ENCODE data around the gene MRGPRG. TPM values are rescaled to one million over a fixed set of nuclear protein-coding genes. Genes with fewer than 3 reads are reported as not detected.

MRGPRG gene
- total RNA-seq, 1 donor from 2014 or later = not detected

DNA sequence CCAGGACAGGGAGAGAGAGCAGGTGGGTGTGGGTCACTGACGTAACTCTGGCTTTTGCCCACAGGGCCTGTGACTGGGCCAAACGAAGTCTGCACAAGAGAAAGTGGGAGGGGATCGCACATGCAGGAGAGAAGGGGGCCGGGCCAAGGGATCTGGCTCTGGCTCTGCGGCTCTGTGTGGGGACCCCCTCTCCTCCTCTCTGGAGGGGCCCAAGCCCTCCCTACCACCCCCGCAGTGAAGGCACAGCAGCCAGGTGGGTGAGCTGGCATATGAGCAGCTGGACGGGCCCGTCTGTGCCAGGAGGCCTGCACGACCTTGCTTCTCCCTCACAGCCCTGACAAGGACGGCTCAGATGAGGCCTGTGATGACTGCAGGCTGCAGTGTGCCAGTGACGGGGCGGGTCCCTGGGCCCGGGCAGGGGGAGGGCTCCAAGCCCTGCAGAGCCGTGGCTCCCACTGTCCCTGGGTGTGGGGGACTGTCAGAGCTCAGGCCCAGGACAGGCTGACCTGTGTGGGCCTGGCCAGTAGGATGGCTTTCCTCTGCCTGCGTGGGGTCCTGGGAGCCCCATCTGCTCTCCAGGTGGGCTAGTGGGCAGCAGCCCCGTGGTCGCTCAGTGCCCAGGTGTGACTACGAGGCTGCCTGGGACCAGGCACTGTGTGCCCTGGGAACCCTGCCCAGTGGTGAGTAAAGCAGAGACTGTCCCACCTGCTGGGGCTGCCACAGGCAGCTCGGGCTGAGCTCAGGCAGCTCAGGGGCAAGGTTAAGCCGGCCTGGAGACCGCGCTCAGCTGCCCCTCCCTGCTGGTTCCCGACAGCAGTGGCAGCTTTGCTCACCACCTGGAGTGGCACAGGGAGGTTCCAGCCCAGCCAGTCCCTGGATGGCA is 22.2 kb downstream of the MRGPRG start:
- no peaks in the 10 kb centered on the region for H3K9me3 ChIP-seq
- no peaks in the 10 kb centered on the region for H3K4me1 ChIP-seq
- TF ChIP-seq, protein P1, sequence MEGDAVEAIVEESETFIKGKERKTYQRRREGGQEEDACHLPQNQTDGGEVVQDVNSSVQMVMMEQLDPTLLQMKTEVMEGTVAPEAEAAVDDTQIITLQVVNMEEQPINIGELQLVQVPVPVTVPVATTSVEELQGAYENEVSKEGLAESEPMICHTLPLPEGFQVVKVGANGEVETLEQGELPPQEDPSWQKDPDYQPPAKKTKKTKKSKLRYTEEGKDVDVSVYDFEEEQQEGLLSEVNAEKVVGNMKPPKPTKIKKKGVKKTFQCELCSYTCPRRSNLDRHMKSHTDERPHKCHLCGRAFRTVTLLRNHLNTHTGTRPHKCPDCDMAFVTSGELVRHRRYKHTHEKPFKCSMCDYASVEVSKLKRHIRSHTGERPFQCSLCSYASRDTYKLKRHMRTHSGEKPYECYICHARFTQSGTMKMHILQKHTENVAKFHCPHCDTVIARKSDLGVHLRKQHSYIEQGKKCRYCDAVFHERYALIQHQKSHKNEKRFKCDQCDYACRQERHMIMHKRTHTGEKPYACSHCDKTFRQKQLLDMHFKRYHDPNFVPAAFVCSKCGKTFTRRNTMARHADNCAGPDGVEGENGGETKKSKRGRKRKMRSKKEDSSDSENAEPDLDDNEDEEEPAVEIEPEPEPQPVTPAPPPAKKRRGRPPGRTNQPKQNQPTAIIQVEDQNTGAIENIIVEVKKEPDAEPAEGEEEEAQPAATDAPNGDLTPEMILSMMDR (IDR thresholded peaks at IDR 0.05) = no peak
- TF ChIP-seq POLR2A (IDR thresholded peaks at IDR 0.05) (no peak), POLR2AphosphoS5 (IDR thresholded peaks at IDR 0.05; ENCODE audit: insufficient read depth in 1 of 2, low read depth in 1 of 2) (no peak)
- intact Hi-C loops (cut with DNase I) = no loop called here
- H3K4me3 ChIP-seq = no peak overlapping the region
- no peaks in the 10 kb centered on the region for H3K27me3 ChIP-seq
- no peak overlapping the region for H3K27ac ChIP-seq
- H3K36me3 ChIP-seq = no peaks in the 10 kb centered on the region
- no peak for DNase-seq (ENCODE audit: extremely low spot score in 2 of 2)

DNA sequence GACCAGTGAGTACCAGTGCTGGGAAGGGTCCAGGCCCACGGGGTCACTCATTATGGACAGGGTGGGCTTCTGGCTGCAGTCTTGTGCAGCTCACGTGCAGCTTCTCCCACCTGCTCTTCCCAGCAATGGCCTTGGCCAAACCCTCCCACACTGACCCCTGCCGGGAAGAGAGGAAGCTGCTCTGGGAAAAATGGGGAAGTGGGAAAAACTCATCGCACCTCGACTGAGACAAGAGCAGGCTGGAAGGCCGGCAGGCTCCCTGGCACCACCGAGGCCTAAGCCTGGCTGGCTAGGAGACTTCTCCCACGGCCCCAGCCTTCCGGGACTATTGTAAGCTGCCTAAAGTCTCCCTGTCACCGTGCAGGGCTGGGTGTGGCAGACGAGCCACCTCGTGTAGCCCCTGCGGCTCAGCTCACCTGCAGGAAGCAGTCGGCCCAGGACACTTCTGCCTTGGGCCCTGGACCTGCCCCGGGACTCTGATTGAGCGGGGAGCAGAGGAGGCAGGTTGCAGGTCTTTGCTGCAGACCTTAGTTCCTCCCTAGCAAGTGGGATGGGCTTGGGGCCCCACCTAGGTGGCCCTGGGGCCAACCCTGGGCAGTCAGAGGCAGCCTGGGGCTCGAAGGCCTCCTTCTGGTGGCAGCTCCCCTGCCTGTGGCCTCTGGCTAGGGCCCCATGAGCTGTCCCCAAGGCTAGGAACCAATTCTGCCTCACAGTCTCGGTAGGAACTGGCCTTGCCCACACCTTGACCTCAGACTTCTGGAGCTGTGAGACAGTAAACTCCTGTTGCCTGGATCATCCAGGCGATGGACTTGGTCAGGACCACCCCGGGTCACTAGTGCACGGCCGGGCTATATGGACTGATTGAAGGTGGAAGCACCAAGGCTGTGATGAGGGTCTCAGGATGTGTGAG is 23.1 kb downstream of the MRGPRG start:
- TF ChIP-seq POLR2AphosphoS5 (IDR thresholded peaks at IDR 0.05; ENCODE audit: insufficient read depth in 1 of 2, low read depth in 1 of 2) (no peak), POLR2A (IDR thresholded peaks at IDR 0.05) (no peak)
- TF ChIP-seq, protein P1 (IDR thresholded peaks at IDR 0.05) = no peak
- intact Hi-C loops (cut with DNase I) = no loop called here
- DNase-seq (ENCODE audit: extremely low spot score in 2 of 2) = no peak
- Histone ChIP-seq H3K36me3 (no peaks in the 10 kb centered on the region), H3K4me3 (no peak overlapping the region), H3K27ac (no peak overlapping the region), H3K27me3 (no peaks in the 10 kb centered on the region), H3K4me1 (no peaks in the 10 kb centered on the region), H3K9me3 (no peaks in the 10 kb centered on the region)

DNA sequence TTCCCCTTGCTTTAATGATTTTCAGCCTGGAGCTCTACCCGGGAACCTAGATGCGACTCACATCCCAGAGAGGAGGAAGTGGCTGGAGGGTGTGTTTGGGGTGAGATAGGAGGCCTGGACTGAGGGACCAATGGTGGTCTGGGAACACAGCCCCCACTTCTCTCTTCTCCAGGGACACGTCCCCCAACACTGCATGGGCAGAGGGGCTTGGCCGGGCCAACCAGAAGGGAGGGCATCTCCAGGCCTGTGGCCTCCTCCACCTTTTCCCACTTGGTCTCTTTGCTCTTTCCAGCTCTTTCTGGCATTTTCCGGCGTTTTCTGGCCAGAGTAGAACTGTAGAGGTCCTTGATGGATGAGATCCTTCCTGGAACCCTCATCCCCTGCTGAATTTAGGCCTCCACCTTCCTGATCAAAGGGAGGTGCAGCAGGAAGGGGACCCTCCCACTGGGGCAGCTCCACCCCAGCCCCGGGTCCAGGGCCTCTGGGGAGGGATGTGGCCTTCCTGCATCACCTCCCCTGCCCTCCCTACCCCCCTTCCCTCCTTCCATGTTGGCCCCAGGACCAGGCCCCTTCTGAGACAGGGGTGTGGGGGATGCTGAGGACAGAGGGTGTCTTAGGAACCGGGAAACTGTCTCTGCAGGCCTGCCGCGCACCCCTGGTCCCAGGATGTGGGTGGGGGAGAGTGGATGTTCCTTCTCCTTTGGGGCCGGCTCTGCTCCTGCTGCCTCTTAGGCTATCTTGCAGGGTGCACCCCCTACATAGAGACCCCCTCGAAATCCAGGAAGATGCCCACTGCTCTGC is 24.4 kb downstream of the MRGPRG start:
- DNase-seq (ENCODE audit: extremely low spot score in 2 of 2) = no peak
- H3K27ac ChIP-seq = no peak overlapping the region
- intact Hi-C loops (cut with DNase I) = no loop called here
- TF ChIP-seq POLR2AphosphoS5 (IDR thresholded peaks at IDR 0.05; ENCODE audit: insufficient read depth in 1 of 2, low read depth in 1 of 2) (no peak), POLR2A (IDR thresholded peaks at IDR 0.05) (no peak)
- TF ChIP-seq, protein P1 (IDR thresholded peaks at IDR 0.05) = no peak
- H3K4me1 ChIP-seq = no peaks in the 10 kb centered on the region
- H3K27me3 ChIP-seq = no peaks in the 10 kb centered on the region
- no peaks in the 10 kb centered on the region for H3K9me3 ChIP-seq
- no peaks in the 10 kb centered on the region for H3K36me3 ChIP-seq
- H3K4me3 ChIP-seq = no peak overlapping the region

DNA sequence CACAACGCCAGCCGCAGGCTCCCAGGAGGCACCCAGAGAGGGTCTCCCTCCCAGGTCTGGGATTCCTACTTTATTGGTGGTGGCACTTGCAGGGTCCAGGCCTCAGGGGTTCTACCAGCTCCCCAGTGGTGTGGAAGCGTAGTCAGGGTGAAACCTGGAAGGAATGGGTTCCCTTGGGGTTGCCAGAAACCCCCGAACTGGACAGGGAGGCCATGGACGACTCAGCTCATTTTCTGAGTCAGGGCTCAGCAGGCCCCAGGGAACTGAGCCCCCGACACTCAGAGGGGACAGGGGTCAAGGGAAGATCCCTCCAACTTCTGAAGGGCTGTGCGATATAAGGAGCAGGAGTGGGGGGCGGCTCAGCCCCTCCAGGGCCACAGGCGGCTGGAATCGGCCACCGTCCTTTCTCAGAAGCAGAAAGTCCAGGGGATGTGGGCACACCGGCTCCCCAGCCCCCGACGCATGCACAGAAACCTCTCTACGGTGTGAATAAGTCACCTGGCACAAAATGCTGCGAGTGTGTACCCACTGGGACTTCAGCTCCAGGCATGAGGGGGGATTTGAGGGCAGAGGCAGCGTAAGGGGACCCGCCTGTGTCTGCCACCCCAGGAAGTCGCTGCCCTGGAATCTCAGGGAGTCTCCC is 25.1 kb downstream of the MRGPRG start:
- no peaks in the 10 kb centered on the region for H3K36me3 ChIP-seq
- no peak overlapping the region for H3K4me3 ChIP-seq
- TF ChIP-seq POLR2A (IDR thresholded peaks at IDR 0.05) (no peak), POLR2AphosphoS5 (IDR thresholded peaks at IDR 0.05; ENCODE audit: insufficient read depth in 1 of 2, low read depth in 1 of 2) (no peak)
- TF ChIP-seq, protein P1 (IDR thresholded peaks at IDR 0.05) = no peak
- no peaks in the 10 kb centered on the region for H3K4me1 ChIP-seq
- intact Hi-C loops (cut with DNase I) = no loop called here
- H3K27ac ChIP-seq = no peak overlapping the region
- H3K9me3 ChIP-seq = no peaks in the 10 kb centered on the region
- H3K27me3 ChIP-seq = no peaks in the 10 kb centered on the region
- DNase-seq (ENCODE audit: extremely low spot score in 2 of 2) = no peak

All from vagina (tissue), 2 donors.